BLaER1 treated with 17β-estradiol and CSF1 and Interleukin-3, amounts not matched to agents 10 nM and 100 nM (cell line): ENCODE data around the gene CENPB.

Experiments used
- H3K27ac ChIP-seq, 11 experiments: shearing (Covaris generic); formaldehyde crosslinking; 2 replicates each; pipeline ENCODE4 v1.8.1; 2022
- H3K27me3 ChIP-seq, 11 experiments: shearing (Covaris generic); formaldehyde crosslinking; 2 replicates each; pipeline ENCODE4 v1.8.1; 2022
- H3K36me3 ChIP-seq, 11 experiments: shearing (Covaris generic); formaldehyde crosslinking; 2 replicates each; pipeline ENCODE4 v1.8.1; 2022
- H3K4me1 ChIP-seq, 10 experiments: shearing (Covaris generic); formaldehyde crosslinking; 2 replicates each; pipeline ENCODE4 v1.8.1; 2022
- H3K4me2 ChIP-seq, 11 experiments: shearing (Covaris generic); formaldehyde crosslinking; 2 replicates each; pipeline ENCODE4 v1.8.1; 2022
- H3K4me3 ChIP-seq, 10 experiments: shearing (Covaris generic); formaldehyde crosslinking; 2 replicates each; pipeline ENCODE4 v1.8.1; 2022
- H3K9ac ChIP-seq, 11 experiments: shearing (Covaris generic); formaldehyde crosslinking; 2 replicates each; pipeline ENCODE4 v1.8.1; 2022
- H3K9me3 ChIP-seq, 11 experiments: shearing (Covaris generic); formaldehyde crosslinking; replicated peaks in 1 of 11; 2 replicates each; pipeline ENCODE4 v1.8.1; 2022
- H4K20me1 ChIP-seq, 11 experiments: shearing (Covaris generic); formaldehyde crosslinking; 2 replicates each; pipeline ENCODE4 v1.8.1; 2022
- Cebpa-rat ChIP-seq, 11 experiments: shearing (Covaris generic); IDR thresholded peaks; 2 replicates each; pipeline ENCODE4 v1.8.1; 2022

CENPB gene

DNA sequence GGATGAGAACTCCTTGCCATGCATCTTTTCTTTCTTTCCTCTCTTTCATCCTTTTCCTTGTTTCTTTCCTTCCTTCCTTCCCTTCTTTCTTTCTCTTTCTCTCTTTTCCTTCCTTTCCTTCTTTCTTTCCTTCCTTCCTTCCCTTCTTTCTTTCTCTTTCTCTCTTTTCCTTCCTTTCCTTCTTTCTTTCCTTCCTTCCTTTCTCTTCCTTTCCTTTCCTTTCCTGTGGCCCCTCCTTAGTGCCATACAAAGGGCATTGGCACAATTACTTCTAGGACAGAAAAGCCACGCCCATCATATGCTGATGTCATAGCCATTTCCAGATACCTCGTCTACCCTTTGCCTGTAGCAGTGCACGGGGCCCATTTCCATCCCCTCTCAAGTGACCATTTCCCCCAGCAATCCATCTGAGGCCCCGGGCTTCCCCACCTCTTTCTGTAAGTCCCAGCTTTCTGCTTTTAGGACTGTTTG lies 2.2 kb upstream of the CENPB start:
- H3K4me2 ChIP-seq, result no peak overlapping the region
- peaks cover 35 to 41% (median 36%) of the 10 kb centered on the region in 10 experiments for H3K4me1 ChIP-seq
- peak overlapping the region in 2 of 11 experiments; percentile 26 to 32; a peak in 2 of 22 replicates for H3K9ac ChIP-seq
- TF ChIP-seq Cebpa-rat (IDR thresholded peaks at IDR 0.05), result no peak
- H3K9me3 ChIP-seq, result no peaks in the 10 kb centered on the region
- H3K27me3 ChIP-seq, result no peaks in the 10 kb centered on the region
- H3K4me3 ChIP-seq, result no peak overlapping the region
- H4K20me1 ChIP-seq, result peaks cover 21 to 25% (median 23%) of the 10 kb centered on the region in 11 experiments; a peak in 21 of 22 replicates
- no peak overlapping the region for H3K27ac ChIP-seq
- H3K36me3 ChIP-seq, result peaks cover 0 to 18% (median 6%) of the 10 kb centered on the region in 11 experiments; a peak in 13 of 22 replicates

DNA sequence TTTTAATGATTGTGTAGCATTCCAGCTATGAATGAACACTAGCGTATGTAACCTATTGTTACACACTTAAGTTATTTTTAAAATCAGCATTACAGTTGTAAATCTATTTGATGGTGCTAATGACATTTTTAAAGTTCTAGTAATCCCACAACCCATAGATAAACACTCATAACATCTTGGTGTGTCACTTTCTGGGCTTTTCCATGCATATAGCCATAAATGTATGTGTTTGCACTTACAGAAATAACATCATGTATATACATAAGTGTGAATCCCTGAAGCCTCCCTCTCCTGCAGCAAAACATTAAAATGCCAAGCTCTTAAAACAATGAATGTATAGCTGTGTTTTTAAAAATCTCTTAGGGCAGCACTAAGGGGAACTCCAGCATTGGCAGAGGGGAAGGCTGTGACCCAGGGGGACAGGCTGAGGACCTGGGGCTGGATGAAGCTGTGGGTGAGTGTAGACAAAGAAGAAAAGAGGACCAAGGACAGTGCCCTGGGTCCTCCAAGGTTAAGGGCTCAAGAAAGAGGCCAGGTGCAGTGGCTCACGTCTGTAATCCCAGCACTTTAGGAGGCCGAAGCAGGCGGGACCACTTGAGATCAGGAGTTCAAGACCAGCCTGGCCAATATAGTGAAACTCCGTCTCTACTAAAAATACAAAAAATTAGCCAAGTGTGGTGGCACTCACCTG lies 929 bp upstream of the CENPB start:
- peaks cover 37 to 48% (median 41%) of the 10 kb centered on the region in 10 experiments for H3K4me1 ChIP-seq
- no peaks in the 10 kb centered on the region for H3K9me3 ChIP-seq
- peak overlapping the region; percentile 57 to 94 (median 89); a peak in 21 of 22 replicates for H3K9ac ChIP-seq
- H3K4me3 ChIP-seq, result peak overlapping the region; percentile 66 to 88 (median 76)
- peaks cover 31 to 37% (median 35%) of the 10 kb centered on the region in 11 experiments; a peak in 21 of 22 replicates for H4K20me1 ChIP-seq
- H3K4me2 ChIP-seq, result peak overlapping the region; percentile 65 to 99 (median 82)
- peak overlapping the region in 2 of 11 experiments; percentile 6 to 45; a peak in 3 of 22 replicates for H3K27ac ChIP-seq
- TF ChIP-seq Cebpa-rat (IDR thresholded peaks at IDR 0.05), result no peak
- H3K36me3 ChIP-seq, result peaks cover 0 to 31% (median 6%) of the 10 kb centered on the region in 11 experiments; a peak in 15 of 22 replicates
- H3K27me3 ChIP-seq, result no peaks in the 10 kb centered on the region

GRCh38 chr20:3786126-3786484 lies 435 bp downstream of the CENPB start:
- peak overlapping the region; percentile 83 to 94 (median 87) for H3K27ac ChIP-seq
- peaks cover 0 to 32% (median 6%) of the 10 kb centered on the region in 11 experiments; a peak in 15 of 22 replicates for H3K36me3 ChIP-seq
- H3K4me3 ChIP-seq, result peak overlapping the region; percentile 66 to 88 (median 76)
- peak overlapping the region; percentile 84 to 94 (median 91) for H3K9ac ChIP-seq
- TF ChIP-seq Cebpa-rat (IDR thresholded peaks at IDR 0.05), result no peak
- H3K4me2 ChIP-seq, result peak overlapping the region; percentile 90 to 100 (median 99)
- H3K9me3 ChIP-seq, result no peaks in the 10 kb centered on the region
- peaks cover 0 to under 1% (median 0%) of the 10 kb centered on the region in 11 experiments; a peak in 5 of 22 replicates for H3K27me3 ChIP-seq
- H3K4me1 ChIP-seq, result peaks cover 39 to 55% (median 45%) of the 10 kb centered on the region in 10 experiments
- H4K20me1 ChIP-seq, result peaks cover 31 to 50% (median 46%) of the 10 kb centered on the region in 11 experiments; a peak in 21 of 22 replicates

DNA sequence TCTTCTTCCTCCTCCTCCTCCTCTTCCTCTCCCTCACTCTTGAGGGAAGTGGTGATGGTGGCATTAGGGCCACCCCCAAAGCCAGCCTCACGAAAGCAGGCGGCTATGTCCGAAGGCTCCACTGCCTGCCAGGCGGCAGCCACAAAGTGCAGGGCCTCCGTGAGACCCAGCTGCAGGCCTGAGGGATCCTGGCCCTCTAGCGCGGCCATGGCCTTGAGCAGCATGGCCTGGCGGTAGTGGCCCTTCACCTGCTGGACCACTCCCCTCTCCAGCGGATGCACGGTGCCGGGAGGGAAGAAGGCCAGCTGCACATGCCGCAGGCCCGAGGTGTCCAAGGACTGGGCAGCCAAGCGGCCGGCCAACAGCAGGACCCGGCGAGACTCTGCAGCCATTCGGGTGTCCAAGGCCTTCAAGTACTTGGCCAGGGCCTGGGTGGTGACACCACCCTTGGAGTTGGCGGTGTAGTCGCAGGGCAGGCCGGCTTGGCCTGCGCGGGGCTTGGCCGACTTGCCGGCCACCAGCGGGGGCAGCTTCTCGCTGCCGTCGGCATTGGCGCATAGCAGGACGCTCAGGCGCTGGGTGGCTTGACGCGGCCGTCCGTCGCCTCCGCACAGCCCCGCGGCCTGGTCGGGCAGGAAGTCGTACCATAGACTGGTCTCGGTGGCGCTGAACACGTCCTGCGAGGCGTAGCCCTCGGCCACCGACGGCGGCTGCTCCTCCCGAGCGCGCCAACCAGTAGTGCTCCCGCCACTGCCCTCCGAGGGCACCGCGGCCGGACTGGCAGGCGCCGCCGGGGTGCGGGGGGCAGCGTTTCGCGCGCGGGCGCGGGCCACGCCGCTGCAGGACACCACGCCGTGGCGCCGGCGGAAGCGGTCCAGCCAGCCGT lies 1.1 kb downstream of the CENPB start:
- Histone ChIP-seq H3K4me1 (peaks cover 45 to 61% (median 51%) of the 10 kb centered on the region in 10 experiments), H3K9me3 (no peaks in the 10 kb centered on the region), H3K27ac (peak overlapping the region; percentile 83 to 94 (median 87)), H3K27me3 (peaks cover 0 to 7% (median 4%) of the 10 kb centered on the region in 11 experiments; a peak in 13 of 22 replicates), H3K36me3 (peaks cover 0 to 32% (median 6%) of the 10 kb centered on the region in 11 experiments; a peak in 15 of 22 replicates), H3K4me3 (peak overlapping the region; percentile 66 to 88 (median 76)), H4K20me1 (peaks cover 31 to 55% (median 52%) of the 10 kb centered on the region in 11 experiments; a peak in 21 of 22 replicates), H3K9ac (peak overlapping the region; percentile 84 to 94 (median 91)), H3K4me2 (peak overlapping the region; percentile 90 to 100 (median 99))
- TF ChIP-seq Cebpa-rat (IDR thresholded peaks at IDR 0.05), result no peak

DNA sequence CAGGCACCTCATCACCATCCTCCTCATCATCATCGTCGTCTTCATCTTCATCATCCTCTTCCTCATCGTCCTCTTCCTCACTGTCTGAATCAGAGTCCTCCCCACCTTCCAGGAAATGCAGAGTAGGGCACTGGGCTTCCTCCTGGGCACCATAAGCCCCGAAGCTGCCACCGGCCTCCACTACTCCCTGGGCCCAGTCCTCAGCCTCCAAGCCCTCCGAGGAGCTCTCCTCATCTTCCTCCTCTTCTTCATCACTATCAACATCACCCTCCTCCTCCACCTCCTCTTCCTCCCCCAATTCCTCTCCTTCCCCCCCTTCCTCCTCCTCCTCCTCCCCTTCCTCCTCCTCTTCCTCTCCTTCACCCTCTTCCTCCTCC lies 1.7 kb downstream of the CENPB start:
- Histone ChIP-seq H3K4me2 (peak overlapping the region; percentile 90 to 100 (median 99)), H3K9me3 (no peaks in the 10 kb centered on the region), H3K27ac (no peak overlapping the region), H4K20me1 (peaks cover 31 to 56% (median 52%) of the 10 kb centered on the region in 11 experiments; a peak in 21 of 22 replicates), H3K9ac (peak overlapping the region in 10 of 11 experiments; percentile 4 to 92 (median 72); a peak in 13 of 22 replicates), H3K36me3 (peaks cover 0 to 32% (median 6%) of the 10 kb centered on the region in 11 experiments; a peak in 15 of 22 replicates), H3K4me3 (peak overlapping the region in 6 of 10 experiments; percentile 67 to 88 (median 76); a peak in 8 of 20 replicates), H3K27me3 (peaks cover 2 to 14% (median 10%) of the 10 kb centered on the region in 11 experiments), H3K4me1 (peaks cover 47 to 63% (median 53%) of the 10 kb centered on the region in 10 experiments)
- TF ChIP-seq Cebpa-rat (IDR thresholded peaks at IDR 0.05), result no peak

GRCh38 chr20:3784216-3784853 lies 2.2 kb downstream of the CENPB start:
- H3K9ac ChIP-seq, result peak overlapping the region in 9 of 11 experiments; percentile 4 to 91 (median 55); a peak in 8 of 22 replicates
- peak overlapping the region; percentile 90 to 100 (median 99) for H3K4me2 ChIP-seq
- H4K20me1 ChIP-seq, result peaks cover 31 to 56% (median 52%) of the 10 kb centered on the region in 11 experiments; a peak in 21 of 22 replicates
- H3K9me3 ChIP-seq, result no peaks in the 10 kb centered on the region
- peaks cover 0 to 32% (median 6%) of the 10 kb centered on the region in 11 experiments; a peak in 15 of 22 replicates for H3K36me3 ChIP-seq
- peaks cover 7 to 19% (median 15%) of the 10 kb centered on the region in 11 experiments for H3K27me3 ChIP-seq
- H3K27ac ChIP-seq, result no peak overlapping the region
- H3K4me3 ChIP-seq, result peak overlapping the region in 3 of 10 experiments; percentile 74 to 85 (median 77); a peak in 4 of 20 replicates
- TF ChIP-seq Cebpa-rat (IDR thresholded peaks at IDR 0.05), result no peak
- H3K4me1 ChIP-seq, result peaks cover 47 to 63% (median 55%) of the 10 kb centered on the region in 10 experiments

- H3K36me3 ChIP-seq, result peaks cover 0 to 32% (median 6%) of the 10 kb centered on the region in 11 experiments; a peak in 15 of 22 replicates
- 0 out of 20 replicates have a peak overlapping the region, but pooled peaks of 1 of the 10 experiments have one; percentile 4 for H3K4me3 ChIP-seq
- peak overlapping the region in 8 of 11 experiments; percentile 5 to 100 (median 54); a peak in 14 of 22 replicates for H3K4me2 ChIP-seq
- H3K9ac ChIP-seq, result peak overlapping the region in 6 of 11 experiments; percentile 7 to 91 (median 40); a peak in 7 of 22 replicates
- no peak overlapping the region for H3K27ac ChIP-seq
- peaks cover 31 to 56% (median 52%) of the 10 kb centered on the region in 11 experiments; a peak in 21 of 22 replicates for H4K20me1 ChIP-seq
- peaks cover 14 to 26% (median 22%) of the 10 kb centered on the region in 11 experiments for H3K27me3 ChIP-seq
- TF ChIP-seq Cebpa-rat (IDR thresholded peaks at IDR 0.05), result no peak
- no peaks in the 10 kb centered on the region for H3K9me3 ChIP-seq
- peaks cover 47 to 69% (median 57%) of the 10 kb centered on the region in 10 experiments for H3K4me1 ChIP-seq
Observed at GRCh38 chr20:3783511-3784195, 2.9 kb downstream of the CENPB start.
